Right atrium auricular region (tissue), 2 donors: ENCODE measurements around the gene CTNND2. TPM values are rescaled to one million over a fixed set of nuclear protein-coding genes. Genes with fewer than 3 reads are reported as not detected.

Source experiments
- DNase-seq: peaks from one replicate; pipeline ENCODE4 v3.0.0-alpha.2; 2019; ENCODE audit warnings: low spot score
- H3K27ac ChIP-seq, 2 donors: fragments of 200-600 bp; sonication (generic); 1 replicate in 1 of 2; 2 replicates in 1 of 2; pipeline ENCODE4 v1.5.1; 2016 to 2019
- H3K27me3 ChIP-seq, 2 donors: fragments of 200-600 bp; sonication (generic); one replicate each; pipeline versions ENCODE4 v1.5.1 to v1.6.0; 2017 to 2019
- H3K36me3 ChIP-seq: fragments of 200-600 bp; sonication (generic); one replicate; pipeline ENCODE4 v1.5.1; 2016
- H3K4me1 ChIP-seq, 2 donors: fragments of 200-600 bp; sonication (generic); one replicate each; pipeline versions ENCODE4 v1.5.1 to v1.6.0; 2017 to 2019
- H3K4me3 ChIP-seq, 2 donors: fragments of 200-600 bp; sonication (generic); 1 replicate in 1 of 2; 2 replicates in 1 of 2; pipeline ENCODE4 v1.5.1; 2017 to 2019; ENCODE audit warnings: mild to moderate bottlenecking in 1 of 2, moderate library complexity in 1 of 2
- H3K9me3 ChIP-seq, 2 donors: fragments of 200-600 bp; sonication (generic); one replicate each; pipeline ENCODE4 v1.5.1; 2019
- CTCF ChIP-seq, 2 donors: fragments of 200-600 bp; sonication (generic); IDR thresholded peaks; one replicate each; pipeline ENCODE4 v1.5.1; 2019; ENCODE audit warnings: antibody characterized with exemption in 2 of 2
- total RNA-seq, 2 donors: library from RNA; depleted of rRNA; stranded (reverse); fragments of >200 nt; gene quantifications; one replicate each; pipeline ENCODE4 v1.1.0, GENCODE V29; 2016

Gene CTNND2
- total RNA-seq, 2 donors from 2014 or later: 8.6 to 9.0 TPM

GRCh38 chr5:11687498-11687897 is 216.7 kb downstream of the CTNND2 start:
- TF ChIP-seq CTCF (IDR thresholded peaks at IDR 0.05): no peak
- H3K9me3 ChIP-seq: no peaks in the 10 kb centered on the region
- H3K27ac ChIP-seq: no peak overlapping the region

GRCh38 chr5:11684607-11685006 is 219.6 kb downstream of the CTNND2 start:
- H3K27me3 ChIP-seq: no peaks in the 10 kb centered on the region
- H3K27ac ChIP-seq: no peak overlapping the region
- TF ChIP-seq CTCF (IDR thresholded peaks at IDR 0.05): no peak
- DNase-seq: no peak
- no peak overlapping the region for H3K4me3 ChIP-seq
- no peaks in the 10 kb centered on the region for H3K4me1 ChIP-seq
- H3K9me3 ChIP-seq: no peaks in the 10 kb centered on the region
- no peaks in the 10 kb centered on the region for H3K36me3 ChIP-seq

More at GRCh38 chr5:11687498-11687897, 216.7 kb downstream of the CTNND2 start:
- DNase-seq: no peak
- H3K36me3 ChIP-seq: no peaks in the 10 kb centered on the region
- no peaks in the 10 kb centered on the region for H3K4me1 ChIP-seq
- H3K4me3 ChIP-seq: no peak overlapping the region
- no peaks in the 10 kb centered on the region for H3K27me3 ChIP-seq

GRCh38 chr5:11683666-11684065 is 220.6 kb downstream of the CTNND2 start:
- H3K36me3 ChIP-seq: no peaks in the 10 kb centered on the region
- no peaks in the 10 kb centered on the region for H3K4me1 ChIP-seq
- H3K27me3 ChIP-seq: no peaks in the 10 kb centered on the region
- H3K27ac ChIP-seq: no peak overlapping the region
- no peak for TF ChIP-seq CTCF (IDR thresholded peaks at IDR 0.05)
- DNase-seq: no peak
- no peaks in the 10 kb centered on the region for H3K9me3 ChIP-seq
- no peak overlapping the region for H3K4me3 ChIP-seq

- H3K27me3 ChIP-seq: no peaks in the 10 kb centered on the region
- H3K9me3 ChIP-seq: no peaks in the 10 kb centered on the region
- no peak overlapping the region for H3K27ac ChIP-seq
- H3K4me3 ChIP-seq: no peak overlapping the region
- H3K36me3 ChIP-seq: no peaks in the 10 kb centered on the region
- no peak for TF ChIP-seq CTCF (IDR thresholded peaks at IDR 0.05)
- no peaks in the 10 kb centered on the region for H3K4me1 ChIP-seq
- no peak for DNase-seq
Measured at GRCh38 chr5:11681796-11682195, 222.4 kb downstream of the CTNND2 start.

GRCh38 chr5:11679676-11680075 is 224.6 kb downstream of the CTNND2 start:
- no peaks in the 10 kb centered on the region for H3K27me3 ChIP-seq

More at GRCh38 chr5:11679676-11680075, 224.6 kb downstream of the CTNND2 start:
- Histone ChIP-seq H3K9me3 (no peaks in the 10 kb centered on the region), H3K4me3 (no peak overlapping the region), H3K27ac (no peak overlapping the region), H3K36me3 (no peaks in the 10 kb centered on the region), H3K4me1 (no peaks in the 10 kb centered on the region)
- TF ChIP-seq CTCF (IDR thresholded peaks at IDR 0.05): no peak
- no peak for DNase-seq
